Gastrocnemius medialis (tissue), 4 donors: ENCODE results near the gene CLVS2. TPM values are rescaled to one million over a fixed set of nuclear protein-coding genes. Genes with fewer than 3 reads are reported as not detected.

Experiments
- ATAC-seq, 2 donors: fragments of 150-250 bp; one replicate each; pipeline ENCODE4 v1.9.1; 2016
- DNase-seq, 2 donors: peaks; one replicate each; pipeline ENCODE4 v3.0.0-alpha.2; 2019
- H3K27ac ChIP-seq, 4 donors: fragments of 200-600 bp; sonication (generic); 1 replicate in 1 of 4; 2 replicates in 3 of 4; pipeline ENCODE4 v1.5.1; 2016 to 2018; ENCODE audit warnings: mild to moderate bottlenecking in 2 of 4, moderate library complexity in 1 of 4
- H3K27me3 ChIP-seq, 3 donors: fragments of 200-600 bp; sonication (generic) in 2 of 3; 1 replicate in 1 of 3; 2 replicates in 2 of 3; pipeline versions ENCODE4 v1.5.1 to v1.6.0; 2016 to 2019; ENCODE audit warnings: mild to moderate bottlenecking in 1 of 3, moderate library complexity in 1 of 3
- H3K36me3 ChIP-seq, 2 donors: fragments of 200-600 bp; sonication (generic) in 1 of 2; one replicate each; pipeline ENCODE4 v1.5.1; 2017 to 2018
- H3K4me1 ChIP-seq, 2 donors: fragments of 200-600 bp; sonication (generic) in 1 of 2; one replicate each; pipeline ENCODE4 v1.5.1; 2016 to 2017; ENCODE audit warnings: mild to moderate bottlenecking in 2 of 2
- H3K4me3 ChIP-seq, 4 donors: fragments of 200-600 bp; sonication (generic) in 3 of 4; 1 replicate in 1 of 4; 2 replicates in 3 of 4; pipeline ENCODE4 v1.5.1; 2016 to 2019; ENCODE audit warnings: mild to moderate bottlenecking in 2 of 4
- H3K9me3 ChIP-seq, 3 donors: fragments of 200-600 bp; sonication (generic) in 2 of 3; 1 replicate in 1 of 3; 2 replicates in 2 of 3; pipeline ENCODE4 v1.5.1; 2016 to 2019
- CTCF ChIP-seq, 5 experiments: fragments of 450-650 bp in 3 of 5; fragments of 200-600 bp in 2 of 5; sonication (generic) in 2 of 5; IDR thresholded peaks in 4 of 5; conservative IDR thresholded peaks in 1 of 5; 1 replicate in 4 of 5; 2 replicates in 1 of 5; pipeline ENCODE4 v1.5.1; 2016 to 2019; ENCODE audit warnings: antibody characterized with exemption in 5 of 5, mild to moderate bottlenecking in 3 of 5, moderate library complexity in 3 of 5
- POLR2A ChIP-seq, 2 donors: fragments of 450-650 bp; IDR thresholded peaks; one replicate each; pipeline ENCODE4 v1.6.1; 2017; ENCODE audit warnings: antibody characterized with exemption in 2 of 2, mild to moderate bottlenecking in 2 of 2, moderate library complexity in 2 of 2
- in situ Hi-C, 4 donors: fragments of 200-750 bp; cut with MboI; loops; one replicate each; pipeline versions ENCODE4 v1.15.0 to v1.8.0; 2017; ENCODE audit warnings: low sequenced_read_pairs in 4 of 4
- intact Hi-C: fragments of 100-400 bp; cut with DNase I; formaldehyde crosslinking; loops from one replicate; pipeline ENCODE4 v1.15.1; 2023; ENCODE audit warnings: low total_unique reads
- total RNA-seq, 4 donors: library from RNA; depleted of rRNA; stranded (reverse); fragments of >200 nt; gene quantifications; one replicate each; pipeline versions ENCODE4 v1.1.0 to v1.2.3, GENCODE V29; 2016

Gene CLVS2
- total RNA-seq, 4 donors from 2014 or later: 0.20 to 0.88 (median 0.61) TPM

GRCh38 chr6:122962000-122962624 is 33.9 kb upstream of the CLVS2 start:
- in situ Hi-C loops: no loop called here
- Histone ChIP-seq H3K27me3 (no peaks in the 10 kb centered on the region), H3K36me3 (no peaks in the 10 kb centered on the region), H3K4me1 (no peaks in the 10 kb centered on the region), H3K4me3 (no peak overlapping the region), H3K9me3 (peaks cover 0 to 6% (median 0%) of the 10 kb centered on the region in 3 donors), H3K27ac (no peak overlapping the region)
- intact Hi-C loops: no loop called here
- TF ChIP-seq CTCF (IDR thresholded peaks at IDR 0.05 in 4 of 5, conservative IDR thresholded peaks at IDR 0.05 in 1 of 5) (no peak), POLR2A (IDR thresholded peaks at IDR 0.05) (no peak)
- ATAC-seq (no peak), DNase-seq (no peak)

- H3K27ac ChIP-seq: no peak overlapping the region
- H3K4me1 ChIP-seq: no peaks in the 10 kb centered on the region
- no peak for ATAC-seq
- no peaks in the 10 kb centered on the region for H3K36me3 ChIP-seq
- no peaks in the 10 kb centered on the region for H3K27me3 ChIP-seq
- H3K9me3 ChIP-seq: no peaks in the 10 kb centered on the region
- intact Hi-C loops: no loop called here
- DNase-seq: no peak
- in situ Hi-C loops: no loop called here
- H3K4me3 ChIP-seq: no peak overlapping the region
- TF ChIP-seq POLR2A (IDR thresholded peaks at IDR 0.05): no peak
- TF ChIP-seq CTCF (IDR thresholded peaks at IDR 0.05 in 4 of 5, conservative IDR thresholded peaks at IDR 0.05 in 1 of 5): no peak
Observed at GRCh38 chr6:122969999-122970533, 26.0 kb upstream of the CLVS2 start.

GRCh38 chr6:122977180-122977579 is 18.9 kb upstream of the CLVS2 start:
- DNase-seq (no peak), ATAC-seq (no peak)
- Histone ChIP-seq H3K27me3 (no peaks in the 10 kb centered on the region), H3K9me3 (no peaks in the 10 kb centered on the region), H3K36me3 (no peaks in the 10 kb centered on the region), H3K27ac (no peak overlapping the region), H3K4me1 (no peaks in the 10 kb centered on the region), H3K4me3 (no peak overlapping the region)
- TF ChIP-seq CTCF (IDR thresholded peaks at IDR 0.05 in 4 of 5, conservative IDR thresholded peaks at IDR 0.05 in 1 of 5) (no peak), POLR2A (IDR thresholded peaks at IDR 0.05) (no peak)
- intact Hi-C loops: no loop called here
- in situ Hi-C loops: no loop called here

- no peaks in the 10 kb centered on the region for H3K4me1 ChIP-seq
- H3K36me3 ChIP-seq: no peaks in the 10 kb centered on the region
- intact Hi-C loops: no loop called here
- ATAC-seq (no peak), DNase-seq (no peak)
- no peaks in the 10 kb centered on the region for H3K9me3 ChIP-seq
- in situ Hi-C loops: no loop called here
- no peak overlapping the region for H3K4me3 ChIP-seq
- TF ChIP-seq POLR2A (IDR thresholded peaks at IDR 0.05): no peak
- no peak for TF ChIP-seq CTCF (IDR thresholded peaks at IDR 0.05 in 4 of 5, conservative IDR thresholded peaks at IDR 0.05 in 1 of 5)
- H3K27me3 ChIP-seq: no peaks in the 10 kb centered on the region
- no peak overlapping the region for H3K27ac ChIP-seq
Observed at GRCh38 chr6:122984393-122984792, 11.6 kb upstream of the CLVS2 start.
